Thymus (tissue), 11 donors: Measurements from ENCODE around the gene RFC1. TPM values are rescaled to one million over a fixed set of nuclear protein-coding genes. Genes with fewer than 3 reads are reported as not detected.

Experiments used
- DNase-seq, 9 donors: peaks; one replicate each; pipeline ENCODE4 v3.0.0-alpha.2; 2013; ENCODE audit warnings: low spot score in 9 of 9, low read depth in 6 of 9, missing footprints in 1 of 9
- H3K27ac ChIP-seq, 2 donors: one replicate each; pipeline ENCODE4 v1.5.1; 2013; ENCODE audit warnings: control low read depth in 1 of 2, low read depth in 1 of 2, low read length in 1 of 2, mild to moderate bottlenecking in 1 of 2, moderate library complexity in 1 of 2
- H3K27me3 ChIP-seq, 2 donors: one replicate each; pipeline ENCODE4 v1.5.1; 2013; ENCODE audit warnings: low read length in 1 of 2; ENCODE audit not compliant: control insufficient read depth in 2 of 2, insufficient read depth in 1 of 2
- H3K36me3 ChIP-seq, 2 donors: one replicate each; pipeline ENCODE4 v1.5.1; 2013; ENCODE audit warnings: low read length in 1 of 2, mild to moderate bottlenecking in 1 of 2, moderate library complexity in 1 of 2; ENCODE audit not compliant: control insufficient read depth in 2 of 2, insufficient read depth in 2 of 2
- H3K4me1 ChIP-seq, 2 donors: one replicate each; pipeline ENCODE4 v1.5.1; 2013; ENCODE audit warnings: low read length in 2 of 2; ENCODE audit not compliant: control insufficient read depth in 2 of 2, insufficient read depth in 2 of 2
- H3K4me3 ChIP-seq, 2 donors: one replicate each; pipeline ENCODE4 v1.5.1; 2013; ENCODE audit warnings: low read length in 2 of 2, control low read depth in 1 of 2, mild to moderate bottlenecking in 1 of 2
- H3K9me3 ChIP-seq, 2 donors: one replicate each; pipeline ENCODE4 v1.5.1; 2013; ENCODE audit warnings: low read length in 1 of 2, mild to moderate bottlenecking in 1 of 2; ENCODE audit not compliant: control insufficient read depth in 2 of 2, insufficient read depth in 1 of 2
- WGBS: extraction: QIAGEN DNeasy Blood & Tissue Kit; methylation state at CpG from one replicate; pipeline ENCODE4 v1.1.7; 2013; 5-methylcytosine and 5-hydroxymethylcytosine counted together
- polyA plus RNA-seq: library from polyadenylated mRNA; stranded (reverse); fragments of 200-250 nt; gene quantifications from one replicate; pipeline ENCODE4 v1.2.3, GENCODE V29; 2013
- total RNA-seq: library from RNA; stranded (reverse); fragments of 120-200 nt; gene quantifications from one replicate; pipeline ENCODE4 v1.2.4, GENCODE V29; 2013
- donor health status: healthy.

The RFC1 gene
- total and polyA plus RNA-seq, 2 donors: 17.0 to 60.7 TPM

DNA sequence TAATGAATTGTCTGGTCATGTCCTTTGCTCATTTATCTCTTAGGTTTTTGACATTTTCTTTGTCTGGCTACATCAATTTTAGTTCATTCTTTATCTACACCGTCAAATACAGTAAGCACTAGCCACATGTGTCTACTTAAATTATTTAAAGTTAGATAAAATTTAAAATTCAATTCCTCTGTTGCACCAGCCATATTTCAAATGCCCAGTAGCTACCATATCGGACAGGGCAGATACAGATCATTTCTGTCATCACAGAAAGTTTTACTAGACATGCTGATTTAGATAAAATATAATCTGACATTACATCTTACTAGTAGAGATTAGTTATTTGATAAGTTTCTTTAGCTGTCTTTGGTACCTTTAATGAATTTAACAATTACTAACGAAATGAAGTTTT, 122.7 kb downstream of the RFC1 start:
- no peaks in the 10 kb centered on the region for H3K4me1 ChIP-seq
- WGBS: 97% methylated on average over 3 of the region's 3 CpGs
- H3K27me3 ChIP-seq: no peaks in the 10 kb centered on the region
- no peak overlapping the region for H3K4me3 ChIP-seq
- H3K27ac ChIP-seq: no peak overlapping the region
- H3K36me3 ChIP-seq: peaks cover 0 to 3% of the 10 kb centered on the region in 2 donors
- DNase-seq: no peak
- H3K9me3 ChIP-seq: peaks cover 0 to 8% of the 10 kb centered on the region in 2 donors

Other genes starting within 250 kb of the RFC1 start
- gene WDR19, start 183.8 kb downstream of the RFC1 start, total RNA-seq: 19.9 TPM
- 84.4 TPM for gene WDR19, start 183.8 kb downstream of the RFC1 start, polyA plus RNA-seq
- gene KLB, start 40.6 kb upstream of the RFC1 start, total RNA-seq: 0.05 TPM
- gene KLB, start 40.6 kb upstream of the RFC1 start, polyA plus RNA-seq: 0.14 TPM
- gene RPL9, start 92.6 kb upstream of the RFC1 start, total RNA-seq: 3,904 TPM
- gene RPL9, start 92.6 kb upstream of the RFC1 start, polyA plus RNA-seq: 3,607 TPM
- 12.5 TPM for gene LIAS, start 92.7 kb upstream of the RFC1 start, total RNA-seq
- 29.1 TPM for gene LIAS, start 92.7 kb upstream of the RFC1 start, polyA plus RNA-seq
- gene UGDH, start 161.1 kb upstream of the RFC1 start, total RNA-seq: 12.7 TPM
- gene UGDH, start 161.1 kb upstream of the RFC1 start, polyA plus RNA-seq: 11.7 TPM